ENCODE results near the gene VILL.

Gene VILL

GRCh38 chr3:38022301-38022700, 31.7 kb downstream of the VILL start:
- Histone ChIP-seq H3K4me1 (ENCODE audit: control insufficient read depth in 1 of 2, insufficient read depth in 2 of 2, low read length in 2 of 2) (peaks cover 4 to 7% of the 10 kb centered on the region in 2 donors), H3K9me3 (ENCODE audit: control insufficient read depth in 1 of 2, low read length in 2 of 2) (no peaks in the 10 kb centered on the region), H3K36me3 (ENCODE audit: control insufficient read depth in 1 of 2, insufficient read depth in 2 of 2, low read length in 2 of 2) (peaks cover 4 to 26% of the 10 kb centered on the region in 2 donors), H3K27ac (ENCODE audit: low read length) (no peak overlapping the region), H3K4me3 (ENCODE audit: low read depth in 1 of 2, low read length in 2 of 2) (no peak overlapping the region), H3K27me3 (ENCODE audit: low read depth, low read length) (no peaks in the 10 kb centered on the region)

- H3K4me3 ChIP-seq (ENCODE audit: low read depth in 1 of 2, low read length in 2 of 2): peak overlapping the region in 1 of 2 donors; percentile 85
- no peaks in the 10 kb centered on the region for H3K27me3 ChIP-seq (ENCODE audit: low read depth, low read length)
- H3K9me3 ChIP-seq (ENCODE audit: control insufficient read depth in 1 of 2, low read length in 2 of 2): no peaks in the 10 kb centered on the region
- peaks cover 4 to 7% of the 10 kb centered on the region in 2 donors for H3K4me1 ChIP-seq (ENCODE audit: control insufficient read depth in 1 of 2, insufficient read depth in 2 of 2, low read length in 2 of 2)
- H3K36me3 ChIP-seq (ENCODE audit: control insufficient read depth in 1 of 2, insufficient read depth in 2 of 2, low read length in 2 of 2): peaks cover 4 to 18% of the 10 kb centered on the region in 2 donors
- no peak overlapping the region for H3K27ac ChIP-seq (ENCODE audit: low read length)
Observed at GRCh38 chr3:38022896-38023709, 32.5 kb downstream of the VILL start.

- no peak overlapping the region for H3K27ac ChIP-seq (ENCODE audit: low read length)
- no peaks in the 10 kb centered on the region for H3K27me3 ChIP-seq (ENCODE audit: low read depth, low read length)
- no peaks in the 10 kb centered on the region for H3K36me3 ChIP-seq (ENCODE audit: control insufficient read depth in 1 of 2, insufficient read depth in 2 of 2, low read length in 2 of 2)
- no peak overlapping the region for H3K4me3 ChIP-seq (ENCODE audit: low read depth in 1 of 2, low read length in 2 of 2)
- peaks cover 10 to 25% of the 10 kb centered on the region in 2 donors for H3K4me1 ChIP-seq (ENCODE audit: control insufficient read depth in 1 of 2, insufficient read depth in 2 of 2, low read length in 2 of 2)
- no peaks in the 10 kb centered on the region for H3K9me3 ChIP-seq (ENCODE audit: control insufficient read depth in 1 of 2, low read length in 2 of 2)
Observed at GRCh38 chr3:38026856-38027255, 36.3 kb downstream of the VILL start.

- Histone ChIP-seq H3K4me1 (ENCODE audit: control insufficient read depth in 1 of 2, insufficient read depth in 2 of 2, low read length in 2 of 2) (peaks cover 10 to 25% of the 10 kb centered on the region in 2 donors), H3K9me3 (ENCODE audit: control insufficient read depth in 1 of 2, low read length in 2 of 2) (no peaks in the 10 kb centered on the region), H3K4me3 (ENCODE audit: low read depth in 1 of 2, low read length in 2 of 2) (no peak overlapping the region), H3K27ac (ENCODE audit: low read length) (no peak overlapping the region), H3K27me3 (ENCODE audit: low read depth, low read length) (no peaks in the 10 kb centered on the region), H3K36me3 (ENCODE audit: control insufficient read depth in 1 of 2, insufficient read depth in 2 of 2, low read length in 2 of 2) (no peaks in the 10 kb centered on the region)
Observed at GRCh38 chr3:38027466-38028465, 37.2 kb downstream of the VILL start.

- no peaks in the 10 kb centered on the region for H3K9me3 ChIP-seq (ENCODE audit: control insufficient read depth in 1 of 2, low read length in 2 of 2)
- peaks cover 10 to 25% of the 10 kb centered on the region in 2 donors for H3K4me1 ChIP-seq (ENCODE audit: control insufficient read depth in 1 of 2, insufficient read depth in 2 of 2, low read length in 2 of 2)
- no peaks in the 10 kb centered on the region for H3K36me3 ChIP-seq (ENCODE audit: control insufficient read depth in 1 of 2, insufficient read depth in 2 of 2, low read length in 2 of 2)
- no peak overlapping the region for H3K27ac ChIP-seq (ENCODE audit: low read length)
- H3K4me3 ChIP-seq (ENCODE audit: low read depth in 1 of 2, low read length in 2 of 2): peak overlapping the region in 1 of 2 donors; percentile 73
- no peaks in the 10 kb centered on the region for H3K27me3 ChIP-seq (ENCODE audit: low read depth, low read length)
Observed at GRCh38 chr3:38028621-38029361, 38.2 kb downstream of the VILL start.

- H3K4me3 ChIP-seq (ENCODE audit: low read depth in 1 of 2, low read length in 2 of 2): peak within 1 kb of the TSS; percentile 56 to 73
- H3K27me3 ChIP-seq (ENCODE audit: low read depth, low read length): no peaks in the 10 kb centered on the region
- peaks cover 10 to 25% of the 10 kb centered on the region in 2 donors for H3K4me1 ChIP-seq (ENCODE audit: control insufficient read depth in 1 of 2, insufficient read depth in 2 of 2, low read length in 2 of 2)
- H3K9me3 ChIP-seq (ENCODE audit: control insufficient read depth in 1 of 2, low read length in 2 of 2): no peaks in the 10 kb centered on the region
- H3K36me3 ChIP-seq (ENCODE audit: control insufficient read depth in 1 of 2, insufficient read depth in 2 of 2, low read length in 2 of 2): no peaks in the 10 kb centered on the region
- peak within 1 kb of the TSS; percentile 51 for H3K27ac ChIP-seq (ENCODE audit: low read length)
Observed at GRCh38 chr3:38029400-38030125, 39.0 kb downstream of the VILL start, which contains the start of gene PLCD1. Gene PLCD1 (minus strand): TSS chr3:38029642. CDS start chr3:38029539, 103 bp downstream.

GRCh38 chr3:38030126-38031021, 39.8 kb downstream of the VILL start:
- Histone ChIP-seq H3K36me3 (ENCODE audit: control insufficient read depth in 1 of 2, insufficient read depth in 2 of 2, low read length in 2 of 2) (no peaks in the 10 kb centered on the region), H3K9me3 (ENCODE audit: control insufficient read depth in 1 of 2, low read length in 2 of 2) (no peaks in the 10 kb centered on the region), H3K27me3 (ENCODE audit: low read depth, low read length) (no peaks in the 10 kb centered on the region), H3K27ac (ENCODE audit: low read length) (peak overlapping the region; percentile 51), H3K4me3 (ENCODE audit: low read depth in 1 of 2, low read length in 2 of 2) (peak overlapping the region; percentile 56 to 73), H3K4me1 (ENCODE audit: control insufficient read depth in 1 of 2, insufficient read depth in 2 of 2, low read length in 2 of 2) (peaks cover 9 to 25% of the 10 kb centered on the region in 2 donors)

GRCh38 chr3:38031022-38031994, 40.7 kb downstream of the VILL start:
- no peak overlapping the region for H3K4me3 ChIP-seq (ENCODE audit: low read depth in 1 of 2, low read length in 2 of 2)
- peaks cover 3 to 21% of the 10 kb centered on the region in 2 donors for H3K4me1 ChIP-seq (ENCODE audit: control insufficient read depth in 1 of 2, insufficient read depth in 2 of 2, low read length in 2 of 2)
- no peak overlapping the region for H3K27ac ChIP-seq (ENCODE audit: low read length)
- H3K36me3 ChIP-seq (ENCODE audit: control insufficient read depth in 1 of 2, insufficient read depth in 2 of 2, low read length in 2 of 2): no peaks in the 10 kb centered on the region
- H3K27me3 ChIP-seq (ENCODE audit: low read depth, low read length): no peaks in the 10 kb centered on the region
- H3K9me3 ChIP-seq (ENCODE audit: control insufficient read depth in 1 of 2, low read length in 2 of 2): no peaks in the 10 kb centered on the region

- Histone ChIP-seq H3K36me3 (ENCODE audit: control insufficient read depth in 1 of 2, insufficient read depth in 2 of 2, low read length in 2 of 2) (no peaks in the 10 kb centered on the region), H3K27me3 (ENCODE audit: low read depth, low read length) (no peaks in the 10 kb centered on the region), H3K9me3 (ENCODE audit: control insufficient read depth in 1 of 2, low read length in 2 of 2) (no peaks in the 10 kb centered on the region), H3K4me3 (ENCODE audit: low read depth in 1 of 2, low read length in 2 of 2) (no peak overlapping the region), H3K27ac (ENCODE audit: low read length) (no peak overlapping the region), H3K4me1 (ENCODE audit: control insufficient read depth in 1 of 2, insufficient read depth in 2 of 2, low read length in 2 of 2) (peaks cover 3 to 21% of the 10 kb centered on the region in 2 donors)
Observed at GRCh38 chr3:38032328-38032865, 41.8 kb downstream of the VILL start.

All from muscle layer of duodenum (tissue), 2 donors.